HK-2 (cell line): ENCODE data around the gene ABLIM1.

Source experiments
- DNase-seq: peaks from one replicate; pipeline ENCODE4 v3.0.0-alpha.2; 2018; ENCODE audit not compliant: unreplicated experiment

The ABLIM1 gene

GRCh38 chr10:114646426-114646825, 11.6 kb downstream of the ABLIM1 start:
- DNase-seq, result no peak

- no peak for DNase-seq
Observed at GRCh38 chr10:114645706-114646105, 12.4 kb downstream of the ABLIM1 start.

DNA sequence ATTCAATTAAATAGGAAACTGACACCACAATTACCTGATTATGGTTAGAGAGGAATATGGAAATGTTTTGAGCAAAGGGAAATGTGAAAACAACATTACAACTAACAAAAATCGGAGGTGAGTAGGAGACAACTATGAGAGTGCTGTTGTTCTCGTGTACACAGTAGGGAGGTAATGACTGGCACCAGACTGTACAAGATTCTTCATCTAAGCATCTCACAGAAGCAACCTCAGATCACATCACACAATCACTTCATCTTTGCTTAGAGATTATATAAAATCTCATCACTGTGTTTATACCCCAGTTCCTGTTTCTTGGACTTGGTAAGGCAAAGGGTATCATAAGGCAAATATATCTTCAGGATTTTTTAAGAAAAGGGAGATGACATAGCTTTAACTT, 14.9 kb downstream of the ABLIM1 start:
- DNase-seq, result no peak

- DNase-seq, result no peak
Observed at GRCh38 chr10:114642729-114643128, 15.3 kb downstream of the ABLIM1 start.

DNA sequence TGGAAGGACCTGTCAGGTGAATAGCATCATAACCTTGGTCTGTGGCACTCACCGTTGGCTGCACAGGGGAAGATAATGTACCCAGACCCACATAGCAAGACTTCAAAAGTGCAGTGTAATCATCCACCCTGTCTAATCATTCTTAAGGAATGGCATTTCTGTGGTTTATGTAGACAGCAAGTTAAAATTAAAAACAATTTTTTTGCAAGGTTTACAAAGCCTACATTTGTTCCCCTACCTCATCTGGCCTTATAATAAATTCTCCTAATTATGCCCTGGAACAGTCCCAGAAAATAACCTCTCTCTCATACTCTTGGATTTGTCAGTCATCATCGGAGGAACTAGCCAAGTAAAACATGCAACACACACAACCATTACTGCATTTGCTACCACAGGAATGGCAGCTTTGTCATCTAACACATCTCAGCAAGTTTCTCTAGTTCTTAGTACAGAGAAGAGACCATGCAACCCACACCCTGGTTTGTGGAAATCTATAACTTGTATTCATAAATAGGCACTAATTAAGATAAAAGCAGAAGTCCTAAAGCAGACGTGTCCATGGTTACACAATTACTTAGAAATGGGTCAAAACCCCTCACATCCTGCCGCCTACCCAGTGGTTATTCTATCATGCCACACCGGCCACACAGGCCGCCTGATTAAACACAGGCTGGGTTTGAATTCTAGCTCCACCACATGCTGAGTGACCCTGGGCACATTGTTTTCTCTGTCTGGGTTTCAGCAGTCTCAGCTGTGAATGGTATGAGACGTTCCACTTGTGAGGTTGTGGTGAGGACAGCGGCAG, 19.1 kb downstream of the ABLIM1 start:
- peak; percentile 63 for DNase-seq

- no peak for DNase-seq
Observed at GRCh38 chr10:114635797-114636550, 22.1 kb downstream of the ABLIM1 start.

DNA sequence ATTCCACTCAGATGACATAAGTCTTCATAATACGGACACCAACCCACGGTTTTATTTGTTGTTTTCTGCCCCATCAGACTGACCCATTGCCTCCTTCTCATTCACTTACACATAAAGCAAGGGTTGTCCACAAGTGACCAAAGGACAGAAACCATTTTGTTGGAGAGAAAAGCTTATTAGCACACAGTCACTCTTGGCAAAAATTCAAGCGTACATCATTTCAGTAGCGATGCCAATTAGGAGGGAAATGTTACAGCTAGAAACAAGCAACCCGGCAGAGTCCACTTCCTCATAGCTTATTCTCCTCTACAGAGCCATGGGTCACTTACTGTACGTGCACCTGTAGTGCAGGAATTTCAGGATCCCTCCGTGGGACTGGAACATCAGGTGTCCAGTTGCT, 23.0 kb downstream of the ABLIM1 start:
- no peak for DNase-seq

DNA sequence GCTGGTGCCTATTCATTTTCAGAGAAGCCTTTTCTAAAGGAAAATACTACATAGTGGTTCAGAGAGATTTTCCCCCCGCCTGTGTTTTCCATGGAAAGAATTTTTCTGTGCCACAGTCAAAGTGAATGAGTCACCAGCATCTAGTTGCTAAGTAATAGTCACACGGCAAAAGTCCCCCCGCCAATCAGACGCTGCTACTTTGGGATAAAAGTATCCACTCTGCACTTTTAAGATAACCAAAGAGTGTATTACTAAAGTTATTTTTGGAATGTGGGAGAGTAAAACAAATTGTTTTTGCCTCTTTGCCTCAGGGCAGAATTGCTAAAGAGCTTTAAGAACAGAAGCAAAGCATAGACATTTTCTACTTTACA, 23.5 kb downstream of the ABLIM1 start:
- DNase-seq, result peak; percentile 66

GRCh38 chr10:114632869-114633715, 25.0 kb downstream of the ABLIM1 start:
- peak; percentile 83 for DNase-seq

GRCh38 chr10:114631666-114632417, 26.2 kb downstream of the ABLIM1 start:
- peak; percentile 77 for DNase-seq

DNA sequence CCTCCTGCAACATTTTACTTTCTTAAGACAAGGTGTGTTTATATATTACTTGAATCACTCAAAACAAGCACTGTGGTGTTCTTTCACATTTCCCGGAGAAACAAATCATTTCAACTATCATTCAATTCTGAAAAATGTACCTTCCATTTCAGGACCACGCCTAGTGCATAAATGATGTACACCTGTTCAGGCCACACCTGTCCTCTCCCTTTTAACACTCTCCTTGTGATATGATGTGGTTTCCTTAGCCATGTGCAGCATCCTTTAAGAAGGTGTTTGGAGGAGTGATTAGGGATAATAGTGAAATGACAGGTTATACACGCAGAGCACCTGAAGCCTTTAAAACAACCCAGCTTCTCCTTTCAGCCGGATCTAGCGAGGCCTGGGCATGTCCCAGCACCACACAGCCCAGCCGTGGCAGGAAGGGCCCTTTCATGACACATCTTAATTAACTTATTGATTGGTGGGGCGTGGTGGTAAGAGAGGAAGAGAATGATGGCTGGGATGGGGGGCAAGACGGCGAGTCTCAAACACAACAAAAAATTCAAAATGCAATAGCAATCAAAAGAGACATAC, 26.9 kb downstream of the ABLIM1 start:
- DNase-seq, result no peak

DNA sequence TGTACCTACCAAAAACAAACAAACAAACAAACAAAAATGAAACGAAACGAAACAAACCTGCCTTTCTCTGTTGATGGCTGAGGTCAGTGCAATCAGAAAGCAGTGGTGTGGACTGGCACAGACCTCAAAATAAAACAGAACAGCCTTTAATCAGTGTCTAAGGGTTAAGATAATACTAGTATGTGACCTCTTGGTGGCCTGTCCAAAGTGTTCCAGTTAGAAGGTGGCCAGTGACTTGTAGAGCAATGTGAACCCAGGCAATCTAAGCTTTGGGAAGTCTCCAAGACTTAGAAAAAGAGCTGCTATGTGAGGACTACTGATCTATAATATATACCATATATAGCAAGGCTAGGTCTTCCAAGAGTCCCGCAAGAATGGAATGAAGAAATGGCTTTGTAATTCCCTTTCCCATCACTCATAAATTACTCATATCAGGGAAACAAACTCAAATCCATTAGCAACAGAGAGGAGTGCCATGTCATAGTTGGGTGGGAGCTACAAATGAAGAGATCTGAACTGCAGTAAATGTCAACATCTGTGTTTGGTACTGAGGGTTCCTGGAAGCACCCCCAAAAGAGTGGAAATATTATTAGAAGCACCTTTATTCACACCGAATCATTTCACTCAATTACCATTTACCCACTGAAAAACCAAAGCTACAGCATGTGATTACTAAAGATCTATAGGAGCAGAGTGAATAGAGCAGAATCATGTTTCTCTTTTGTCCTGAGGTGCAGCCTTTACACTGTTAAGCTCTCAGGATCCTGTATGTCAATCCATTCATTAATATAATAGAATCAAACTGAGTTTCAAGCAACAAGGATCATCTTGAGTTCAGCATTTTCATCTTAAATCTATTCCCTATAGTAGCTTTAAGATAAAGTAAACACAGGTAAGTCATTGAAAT, 28.0 kb downstream of the ABLIM1 start:
- DNase-seq, result no peak

DNA sequence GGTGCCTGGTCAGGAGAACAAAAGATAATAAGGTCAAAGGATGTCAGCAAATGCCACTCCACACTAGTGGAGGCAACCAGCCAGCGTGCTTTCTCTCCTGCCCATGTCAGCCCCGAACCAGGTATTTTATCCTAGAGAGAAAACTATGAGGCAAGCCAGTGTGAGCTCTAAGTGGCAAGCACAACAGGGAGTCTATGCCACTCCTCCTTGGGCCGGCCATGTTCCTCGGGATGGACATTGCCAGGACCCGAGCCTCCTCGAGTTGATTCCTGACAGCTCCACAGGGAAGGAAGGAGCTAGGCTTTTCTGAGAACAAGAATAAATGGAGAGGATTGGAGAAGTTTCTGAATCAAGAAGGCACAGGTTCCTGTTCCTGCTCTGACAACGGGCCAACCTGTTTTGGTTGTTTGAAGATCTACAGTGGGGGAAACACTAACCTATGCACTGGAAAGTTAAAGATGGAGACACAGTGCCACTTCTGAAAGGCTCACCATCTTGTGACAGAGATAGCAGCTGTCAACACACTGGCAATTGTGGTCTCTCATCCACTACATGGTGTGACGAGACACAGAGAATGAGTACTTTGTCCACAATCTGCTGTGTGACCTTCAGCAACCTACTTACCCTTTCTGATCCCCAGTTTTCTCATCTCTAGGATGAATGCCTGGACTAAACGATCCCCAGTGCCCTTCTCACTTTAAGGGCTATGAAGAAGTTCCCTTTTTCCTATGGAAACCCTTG, 28.8 kb downstream of the ABLIM1 start:
- no peak for DNase-seq

GRCh38 chr10:114628106-114628505, 30.0 kb downstream of the ABLIM1 start:
- DNase-seq, result no peak

DNA sequence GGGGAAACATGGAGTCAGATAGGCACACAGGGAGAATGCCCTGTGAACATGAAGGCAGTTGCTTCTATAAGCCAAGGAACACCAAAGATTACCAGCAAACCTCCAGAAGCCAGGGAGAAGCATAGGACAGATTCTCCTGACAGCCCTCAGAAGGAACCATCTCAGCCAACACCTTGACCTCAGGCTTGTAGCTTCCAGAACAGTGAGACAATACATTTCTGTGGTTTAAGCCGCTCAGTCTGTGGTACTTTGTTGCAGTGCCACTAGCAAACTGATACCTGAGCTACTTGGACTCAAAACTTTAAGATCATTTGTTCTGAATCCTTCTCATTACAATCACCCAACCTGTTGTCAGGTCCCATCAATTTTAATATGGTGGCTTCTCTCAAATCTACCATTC, 31.2 kb downstream of the ABLIM1 start:
- DNase-seq, result no peak

DNA sequence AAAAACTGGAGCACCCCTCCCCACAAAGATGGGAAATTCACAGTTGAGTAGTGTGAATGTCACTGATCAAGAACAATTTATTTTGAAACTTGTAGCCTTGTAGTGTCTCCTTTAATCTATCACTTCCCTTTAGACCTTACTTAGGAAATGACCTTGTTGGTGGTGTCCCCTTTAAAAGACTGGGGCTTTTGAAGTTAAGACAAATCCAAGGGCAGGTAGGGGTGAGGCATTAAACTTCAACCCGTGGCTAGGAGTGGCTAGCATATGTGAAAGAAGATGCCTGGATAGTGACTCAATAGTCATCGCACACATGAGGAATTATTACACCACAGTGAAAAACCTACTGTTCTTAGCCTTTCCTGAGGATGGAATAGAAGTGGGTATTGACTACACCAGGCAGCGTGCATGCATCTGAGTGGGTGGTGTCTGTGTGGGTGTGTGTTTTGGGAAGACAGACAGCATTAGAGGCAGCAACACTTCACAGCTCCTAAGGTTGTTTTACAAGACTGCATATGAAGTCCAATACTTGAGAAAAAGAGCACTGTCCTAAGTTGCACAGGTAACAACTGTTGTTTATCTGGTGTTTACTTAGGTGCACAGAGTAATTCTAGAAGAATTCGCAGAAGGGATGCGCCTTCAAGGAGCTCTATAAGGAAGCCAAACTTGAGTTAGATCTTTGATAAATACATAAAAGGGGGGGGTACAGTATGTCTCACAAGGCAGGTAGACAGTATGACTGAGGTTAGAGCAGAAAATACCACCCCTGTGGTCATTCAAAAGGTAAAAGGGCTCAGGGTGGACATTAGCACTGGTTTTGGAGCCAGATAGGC, 32.9 kb downstream of the ABLIM1 start:
- peak; percentile 36 for DNase-seq

- no peak for DNase-seq
Observed at GRCh38 chr10:114624422-114624821, 33.7 kb downstream of the ABLIM1 start.

- peak; percentile 49 for DNase-seq
Observed at GRCh38 chr10:114623661-114624294, 34.3 kb downstream of the ABLIM1 start.
